Osteocyte (in vitro differentiated cells): Measurements from ENCODE around the gene CCBE1. TPM values are rescaled to one million over a fixed set of nuclear protein-coding genes. Genes with fewer than 3 reads are reported as not detected.

ENCODE experiments used
- DNase-seq: peaks from one replicate; pipeline ENCODE4 v3.0.0; 2021; ENCODE audit warnings: mixed read lengths; ENCODE audit not compliant: unreplicated experiment; ENCODE audit errors: extremely low spot score
- H3K27ac Mint-ChIP-seq: one replicate; pipeline ENCODE4 v1.8.0; 2021; ENCODE audit warnings: mild to moderate bottlenecking, mixed read lengths; ENCODE audit not compliant: unreplicated experiment
- H3K27me3 Mint-ChIP-seq: one replicate; pipeline ENCODE4 v1.8.0; 2021; ENCODE audit warnings: mixed read lengths; ENCODE audit not compliant: unreplicated experiment
- H3K36me3 Mint-ChIP-seq: one replicate; pipeline ENCODE4 v1.8.0; 2021; ENCODE audit warnings: mixed read lengths; ENCODE audit not compliant: unreplicated experiment
- H3K4me1 Mint-ChIP-seq: one replicate; pipeline ENCODE4 v1.8.0; 2021; ENCODE audit warnings: mixed read lengths; ENCODE audit not compliant: unreplicated experiment
- H3K4me3 Mint-ChIP-seq: one replicate; pipeline ENCODE4 v1.8.0; 2021; ENCODE audit warnings: mild to moderate bottlenecking, moderate library complexity, mixed read lengths; ENCODE audit not compliant: unreplicated experiment
- H3K9me3 Mint-ChIP-seq: one replicate; pipeline ENCODE4 v1.8.0; 2021; ENCODE audit warnings: mixed read lengths; ENCODE audit not compliant: unreplicated experiment
- total RNA-seq: library from RNA; stranded (reverse); gene quantifications from 2 replicates; pipeline ENCODE4 v1.2.1, GENCODE V29; 2021
- TF ChIP-seq, protein P1 (sequence below): fragments of 200-600 bp; sonication (generic); IDR thresholded peaks from 2 replicates; pipeline ENCODE4 v1.5.0; 2021; ENCODE audit warnings: antibody characterized with exemption, mild to moderate bottlenecking, moderate library complexity

CCBE1 gene
- total RNA-seq, 1 donor from 2014 or later, result 22.8 TPM

DNA sequence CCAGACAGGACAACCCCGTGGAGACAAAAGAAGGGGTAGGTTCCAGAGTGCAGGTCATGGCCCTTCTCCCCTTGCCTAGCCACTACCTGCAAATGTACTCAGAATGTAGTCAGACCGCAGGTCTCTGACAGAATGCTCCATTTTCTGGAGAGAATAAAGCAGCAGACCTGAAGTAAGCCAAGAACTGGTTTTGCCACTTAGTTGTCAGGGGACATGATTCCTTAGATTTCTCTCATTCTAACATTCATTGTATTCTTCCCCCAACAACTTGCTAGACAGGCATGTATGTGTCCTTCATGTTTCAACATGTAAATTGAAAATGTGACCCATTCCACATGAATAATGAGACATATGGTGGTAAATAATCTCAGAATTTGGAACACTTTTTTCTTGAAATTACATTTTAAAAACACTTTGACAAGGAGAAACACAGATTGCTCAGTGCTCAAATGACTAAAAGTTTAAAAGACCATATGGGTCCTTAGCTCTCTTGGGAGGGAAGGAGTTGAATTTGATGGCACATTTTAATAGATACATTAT is 142.4 kb downstream of the CCBE1 start:
- no peak for DNase-seq
- peaks cover 2% of the 10 kb centered on the region for H3K36me3 Mint-ChIP-seq
- H3K27ac Mint-ChIP-seq, result no peak overlapping the region
- no peak overlapping the region for H3K4me3 Mint-ChIP-seq
- no peaks in the 10 kb centered on the region for H3K27me3 Mint-ChIP-seq
- peaks cover 8% of the 10 kb centered on the region for H3K9me3 Mint-ChIP-seq
- H3K4me1 Mint-ChIP-seq, result peaks cover 21% of the 10 kb centered on the region
- TF ChIP-seq, protein P1, sequence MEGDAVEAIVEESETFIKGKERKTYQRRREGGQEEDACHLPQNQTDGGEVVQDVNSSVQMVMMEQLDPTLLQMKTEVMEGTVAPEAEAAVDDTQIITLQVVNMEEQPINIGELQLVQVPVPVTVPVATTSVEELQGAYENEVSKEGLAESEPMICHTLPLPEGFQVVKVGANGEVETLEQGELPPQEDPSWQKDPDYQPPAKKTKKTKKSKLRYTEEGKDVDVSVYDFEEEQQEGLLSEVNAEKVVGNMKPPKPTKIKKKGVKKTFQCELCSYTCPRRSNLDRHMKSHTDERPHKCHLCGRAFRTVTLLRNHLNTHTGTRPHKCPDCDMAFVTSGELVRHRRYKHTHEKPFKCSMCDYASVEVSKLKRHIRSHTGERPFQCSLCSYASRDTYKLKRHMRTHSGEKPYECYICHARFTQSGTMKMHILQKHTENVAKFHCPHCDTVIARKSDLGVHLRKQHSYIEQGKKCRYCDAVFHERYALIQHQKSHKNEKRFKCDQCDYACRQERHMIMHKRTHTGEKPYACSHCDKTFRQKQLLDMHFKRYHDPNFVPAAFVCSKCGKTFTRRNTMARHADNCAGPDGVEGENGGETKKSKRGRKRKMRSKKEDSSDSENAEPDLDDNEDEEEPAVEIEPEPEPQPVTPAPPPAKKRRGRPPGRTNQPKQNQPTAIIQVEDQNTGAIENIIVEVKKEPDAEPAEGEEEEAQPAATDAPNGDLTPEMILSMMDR, result no peak

DNA sequence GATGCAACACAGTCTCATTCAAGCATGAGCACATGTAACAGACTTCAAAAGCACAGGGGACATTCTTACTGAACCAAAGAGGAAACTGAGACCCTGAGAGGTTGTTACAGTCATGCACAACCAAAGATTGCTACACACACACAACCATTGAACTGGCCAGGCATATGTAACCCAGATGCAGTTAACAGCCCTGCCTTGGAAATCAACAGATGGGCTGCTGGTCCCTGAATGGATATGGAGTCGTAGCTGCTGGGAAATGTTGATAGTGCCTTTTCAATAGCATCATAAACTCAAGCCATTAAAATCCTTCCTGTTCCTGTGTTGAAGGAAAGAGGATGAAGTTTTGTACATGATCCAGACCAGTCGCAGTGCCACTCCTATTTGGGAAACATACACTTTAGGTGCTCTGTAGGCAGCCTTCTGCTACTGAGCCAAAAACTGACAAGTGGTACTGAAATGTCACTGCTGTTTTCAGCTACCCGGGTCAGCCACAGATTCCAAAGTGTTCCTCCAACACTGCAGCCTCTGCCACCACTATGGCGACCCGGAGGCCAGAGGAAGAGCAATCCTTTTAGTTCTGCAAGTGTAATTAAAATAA is 143.9 kb downstream of the CCBE1 start:
- no peak for DNase-seq
- Mint-ChIP-seq H3K4me3 (no peak overlapping the region), H3K9me3 (peaks cover 8% of the 10 kb centered on the region), H3K27me3 (no peaks in the 10 kb centered on the region), H3K27ac (no peak overlapping the region), H3K4me1 (peaks cover 29% of the 10 kb centered on the region), H3K36me3 (peaks cover 2% of the 10 kb centered on the region)
- TF ChIP-seq, protein P1, result no peak

DNA sequence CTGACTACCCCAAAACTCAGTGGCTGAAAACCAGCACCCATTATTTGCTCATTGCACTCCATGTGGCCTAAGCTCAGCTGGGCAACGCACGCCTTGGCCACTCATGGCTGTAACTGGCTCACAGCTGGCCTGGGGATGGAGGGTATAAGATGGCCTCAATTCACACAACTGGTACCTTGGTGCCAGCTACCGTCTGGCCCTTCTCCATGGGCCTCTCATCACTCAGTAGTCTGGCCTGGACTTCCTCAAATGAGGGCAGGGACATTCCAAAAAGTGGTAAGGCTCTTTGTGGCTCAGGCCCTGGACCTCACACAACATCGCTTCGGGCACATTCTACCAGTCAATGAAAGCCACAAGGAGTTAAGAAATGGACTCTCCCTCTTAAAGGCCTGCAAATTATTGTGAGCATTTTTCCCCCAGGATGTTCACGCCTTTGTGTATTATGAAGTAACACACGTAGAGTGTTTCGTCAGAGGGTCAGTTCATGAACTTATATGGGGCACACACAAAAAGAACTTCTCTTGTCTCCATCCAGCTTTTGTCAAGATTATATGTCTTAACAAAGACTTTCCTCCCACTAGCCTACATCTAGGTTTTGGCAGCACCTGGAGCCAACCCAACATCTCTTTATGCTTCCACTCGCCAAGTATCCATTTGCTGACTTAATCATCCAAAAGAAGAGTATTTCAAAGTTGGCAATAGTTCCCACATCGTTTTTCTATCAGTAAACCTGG is 145.2 kb downstream of the CCBE1 start:
- no peak for DNase-seq
- Mint-ChIP-seq H3K27me3 (no peaks in the 10 kb centered on the region), H3K27ac (no peak overlapping the region), H3K36me3 (no peaks in the 10 kb centered on the region), H3K9me3 (peaks cover under 1% of the 10 kb centered on the region), H3K4me3 (no peak overlapping the region), H3K4me1 (peaks cover 42% of the 10 kb centered on the region)
- TF ChIP-seq, protein P1, result no peak

DNA sequence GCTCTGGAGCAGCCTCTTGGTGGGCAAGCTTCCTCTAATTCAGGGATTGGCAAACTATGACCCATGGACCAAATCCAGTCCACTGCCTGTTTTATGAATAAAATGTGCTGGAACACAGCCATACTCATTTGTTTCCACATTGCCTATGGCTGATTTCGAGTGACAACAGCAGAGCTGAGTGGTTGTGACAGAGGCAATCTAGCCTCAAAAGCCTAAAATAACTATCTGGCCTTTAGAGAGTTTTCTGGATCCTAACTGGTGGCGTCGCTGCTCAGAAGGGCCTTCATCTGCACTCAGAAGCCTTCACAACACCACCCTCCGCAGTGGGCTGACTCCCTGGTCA is 147.1 kb downstream of the CCBE1 start:
- H3K4me1 Mint-ChIP-seq, result peaks cover 33% of the 10 kb centered on the region
- no peak overlapping the region for H3K27ac Mint-ChIP-seq
- no peaks in the 10 kb centered on the region for H3K36me3 Mint-ChIP-seq
- H3K27me3 Mint-ChIP-seq, result no peaks in the 10 kb centered on the region
- no peaks in the 10 kb centered on the region for H3K9me3 Mint-ChIP-seq
- TF ChIP-seq, protein P1, result no peak
- DNase-seq, result no peak
- H3K4me3 Mint-ChIP-seq, result no peak overlapping the region

DNA sequence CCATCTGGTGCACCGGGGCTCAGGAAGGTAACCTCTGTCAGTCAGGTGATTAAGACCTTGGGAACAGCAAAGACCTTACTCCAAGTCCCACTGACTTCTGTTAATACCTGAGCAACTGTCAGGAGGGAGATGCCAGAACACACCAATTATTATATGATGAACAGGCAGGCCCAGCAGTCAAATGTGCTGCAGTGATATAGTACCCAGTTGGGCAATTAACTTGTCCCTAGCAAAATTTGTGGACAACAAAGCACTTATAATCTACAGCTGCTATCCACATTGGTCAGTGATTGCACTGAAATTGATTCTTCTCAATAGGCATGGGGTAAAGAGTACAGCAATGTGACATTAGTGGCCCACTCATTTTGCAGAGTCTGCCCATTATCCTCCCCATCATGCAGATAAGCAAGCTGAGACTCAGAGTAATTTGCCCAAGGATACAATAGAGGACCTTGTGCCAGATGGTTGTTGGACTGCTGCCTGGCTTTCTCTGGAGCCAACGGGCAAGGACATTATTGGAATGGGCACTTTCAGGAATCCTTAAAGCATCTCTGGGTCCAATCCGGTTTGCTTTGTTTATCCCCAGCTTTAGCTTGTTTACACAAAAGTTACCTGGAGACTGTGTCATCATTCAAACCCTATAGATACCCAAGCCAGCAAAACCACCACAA is 147.6 kb downstream of the CCBE1 start:
- Mint-ChIP-seq H3K27me3 (no peaks in the 10 kb centered on the region), H3K27ac (no peak overlapping the region), H3K4me1 (peaks cover 33% of the 10 kb centered on the region), H3K9me3 (no peaks in the 10 kb centered on the region), H3K36me3 (no peaks in the 10 kb centered on the region), H3K4me3 (no peak overlapping the region)
- no peak for DNase-seq
- TF ChIP-seq, protein P1, result no peak
